ENCODE measurements around the gene TMPRSS11F.

DNA sequence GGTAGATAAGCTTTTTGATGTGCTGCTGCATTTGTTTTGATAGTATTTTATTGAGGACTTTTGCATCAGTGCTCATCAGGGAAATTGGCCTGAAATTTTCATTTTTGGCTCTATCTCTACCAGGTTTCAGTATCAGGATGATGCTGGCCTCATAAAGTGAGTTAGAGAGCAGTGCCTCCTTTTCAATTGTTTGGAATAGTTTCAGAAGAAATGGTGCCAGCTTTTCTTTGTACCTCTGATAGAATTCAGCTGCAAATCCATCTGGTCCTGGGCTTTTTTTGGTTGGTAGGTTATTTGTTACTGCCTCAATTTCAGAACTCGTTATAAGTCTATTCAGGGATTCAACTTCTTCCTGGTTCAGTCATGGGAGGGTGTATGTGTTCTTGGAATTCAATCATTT, 15.6 kb upstream of the TMPRSS11F start:
- TF ChIP-seq, protein P1, sequence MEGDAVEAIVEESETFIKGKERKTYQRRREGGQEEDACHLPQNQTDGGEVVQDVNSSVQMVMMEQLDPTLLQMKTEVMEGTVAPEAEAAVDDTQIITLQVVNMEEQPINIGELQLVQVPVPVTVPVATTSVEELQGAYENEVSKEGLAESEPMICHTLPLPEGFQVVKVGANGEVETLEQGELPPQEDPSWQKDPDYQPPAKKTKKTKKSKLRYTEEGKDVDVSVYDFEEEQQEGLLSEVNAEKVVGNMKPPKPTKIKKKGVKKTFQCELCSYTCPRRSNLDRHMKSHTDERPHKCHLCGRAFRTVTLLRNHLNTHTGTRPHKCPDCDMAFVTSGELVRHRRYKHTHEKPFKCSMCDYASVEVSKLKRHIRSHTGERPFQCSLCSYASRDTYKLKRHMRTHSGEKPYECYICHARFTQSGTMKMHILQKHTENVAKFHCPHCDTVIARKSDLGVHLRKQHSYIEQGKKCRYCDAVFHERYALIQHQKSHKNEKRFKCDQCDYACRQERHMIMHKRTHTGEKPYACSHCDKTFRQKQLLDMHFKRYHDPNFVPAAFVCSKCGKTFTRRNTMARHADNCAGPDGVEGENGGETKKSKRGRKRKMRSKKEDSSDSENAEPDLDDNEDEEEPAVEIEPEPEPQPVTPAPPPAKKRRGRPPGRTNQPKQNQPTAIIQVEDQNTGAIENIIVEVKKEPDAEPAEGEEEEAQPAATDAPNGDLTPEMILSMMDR (IDR thresholded peaks at IDR 0.05; ENCODE audit: insufficient read depth, low read length, poor library complexity, severe bottlenecking): no peak
- TF ChIP-seq EZH2phosphoT487 (conservative IDR thresholded peaks at IDR 0.05; ENCODE audit: low read length): no peak
